Body of pancreas (tissue), 4 donors: Measurements from ENCODE around the gene CD164.

ENCODE experiments used
- CTCF ChIP-seq, 7 experiments: fragments of 450-650 bp in 4 of 7; fragments of 200-600 bp in 3 of 7; sonication (generic) in 3 of 7; IDR thresholded peaks; one replicate each; pipeline ENCODE4 v1.5.1; 2016 to 2019; ENCODE audit warnings: antibody characterized with exemption in 7 of 7
- POLR2A ChIP-seq, 3 donors: fragments of 450-650 bp; IDR thresholded peaks; one replicate each; pipeline ENCODE4 v1.6.1; 2016; ENCODE audit warnings: antibody characterized with exemption in 3 of 3, mild to moderate bottlenecking in 2 of 3

GRCh38 chr6:109316909-109317308, 65.4 kb downstream of the CD164 start:
- TF ChIP-seq CTCF (IDR thresholded peaks at IDR 0.05) (no peak), POLR2A (IDR thresholded peaks at IDR 0.05) (no peak)
